Measurements from ENCODE around the gene GRXCR1. TPM values are rescaled to one million over a fixed set of nuclear protein-coding genes. Genes with fewer than 3 reads are reported as not detected.

The GRXCR1 gene
- total and polyA plus RNA-seq, 2 of the 4 experiments (the other 2 are of a cell fraction): not detected

DNA sequence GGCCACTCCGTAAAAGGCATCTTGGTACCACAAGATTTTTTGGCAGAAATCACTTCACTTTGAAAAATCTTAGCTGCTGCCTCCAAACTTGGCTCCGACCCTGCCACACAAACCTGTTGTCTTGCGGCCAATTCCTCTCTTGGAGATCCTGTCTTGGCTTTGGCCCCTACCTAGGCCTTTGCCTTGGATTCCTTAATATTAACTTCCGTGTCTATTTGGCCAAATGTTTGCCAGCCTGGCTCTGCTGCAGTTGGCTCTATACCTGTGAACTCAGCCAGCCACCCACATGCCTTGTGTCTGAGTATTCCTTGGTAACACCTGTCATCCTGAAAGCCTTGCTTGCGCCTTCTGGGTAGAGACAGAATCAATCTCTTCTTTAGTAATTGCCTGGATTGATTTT is 12.5 kb downstream of the GRXCR1 start:
- WGBS, 2 experiments (ENCODE audit: extremely low coverage in 2 of 2, insufficient read length in 1 of 2): 56% methylated on average over 2 of the region's 5 CpGs; no CpG with 5 or more reads in 1 of the 2 experiments
- Histone ChIP-seq H4K8ac (ENCODE audit: low read depth in 2 of 2, low read length in 2 of 2) (no peak overlapping the region), H3K4ac (ENCODE audit: low read depth, low read length) (no peak overlapping the region), H3K36me3 (ENCODE audit: control insufficient read depth, insufficient read depth, low read length) (no peaks in the 10 kb centered on the region), H3K18ac (ENCODE audit: low read depth, low read length) (no peak overlapping the region), H2BK20ac (ENCODE audit: low read depth, low read length) (no peak overlapping the region), H3K27me3 (ENCODE audit: control insufficient read depth, insufficient read depth, low read length) (no peaks in the 10 kb centered on the region), H3K4me2 (ENCODE audit: low read depth, low read length) (no peak overlapping the region), H4K5ac (ENCODE audit: low read depth, low read length) (no peak overlapping the region), H2AK5ac (ENCODE audit: low read depth, low read length) (no peak overlapping the region), H4K20me1 (ENCODE audit: insufficient read depth, low read length) (no peaks in the 10 kb centered on the region), H2BK5ac (ENCODE audit: low read depth, low read length, poor library complexity, severe bottlenecking) (no peak overlapping the region), H3K4me3 (ENCODE audit: insufficient read depth, low read depth, low read length) (no peak overlapping the region), H3K9me1 (ENCODE audit: insufficient read depth, low read length) (no peaks in the 10 kb centered on the region), H3K23ac (ENCODE audit: low read depth, low read length) (no peak overlapping the region), H2BK15ac (ENCODE audit: low read depth, low read length) (no peak overlapping the region), H3K56ac (ENCODE audit: extremely low read depth, insufficient read depth, low read length) (no peak overlapping the region), H3K14ac (replicated peaks; ENCODE audit: low read depth, low read length) (no peak overlapping the region), H2AFZ (replicated peaks; ENCODE audit: low read length, poor library complexity) (no peak overlapping the region), H2BK120ac (ENCODE audit: low read depth, low read length) (no peak overlapping the region), H3K9ac (ENCODE audit: low read depth, low read length) (no peak overlapping the region), H3K79me1 (ENCODE audit: low read depth in 1 of 2, low read length in 2 of 2) (no peaks in the 10 kb centered on the region), H4K91ac (ENCODE audit: insufficient read depth, low read depth, low read length) (no peak overlapping the region), H3K4me1 (ENCODE audit: control insufficient read depth, insufficient read depth, low read length) (no peaks in the 10 kb centered on the region), H3K27ac (ENCODE audit: insufficient read depth, low read length) (no peak overlapping the region), H3K9me3 (ENCODE audit: control insufficient read depth, insufficient read depth, low read length) (peaks cover 10% of the 10 kb centered on the region), H2AK9ac (replicated peaks; ENCODE audit: low read depth, low read length, poor library complexity) (no peak overlapping the region)
- ATAC-seq (ENCODE audit: low read depth) (no peak), DNase-seq (no peak)
- no peak for TF ChIP-seq MAFK (IDR thresholded peaks at IDR 0.05; ENCODE audit: low read depth, low read length)
- no peak for TF ChIP-seq FOS (IDR thresholded peaks at IDR 0.05; ENCODE audit: low read depth, low read length)
- TF ChIP-seq CHD1 (IDR thresholded peaks at IDR 0.05; ENCODE audit: low read depth, low read length): no peak
- no peak for TF ChIP-seq CEBPB (IDR thresholded peaks at IDR 0.05; ENCODE audit: low read depth, low read length)
- TF ChIP-seq, protein P1, sequence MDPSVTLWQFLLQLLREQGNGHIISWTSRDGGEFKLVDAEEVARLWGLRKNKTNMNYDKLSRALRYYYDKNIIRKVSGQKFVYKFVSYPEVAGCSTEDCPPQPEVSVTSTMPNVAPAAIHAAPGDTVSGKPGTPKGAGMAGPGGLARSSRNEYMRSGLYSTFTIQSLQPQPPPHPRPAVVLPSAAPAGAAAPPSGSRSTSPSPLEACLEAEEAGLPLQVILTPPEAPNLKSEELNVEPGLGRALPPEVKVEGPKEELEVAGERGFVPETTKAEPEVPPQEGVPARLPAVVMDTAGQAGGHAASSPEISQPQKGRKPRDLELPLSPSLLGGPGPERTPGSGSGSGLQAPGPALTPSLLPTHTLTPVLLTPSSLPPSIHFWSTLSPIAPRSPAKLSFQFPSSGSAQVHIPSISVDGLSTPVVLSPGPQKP (IDR thresholded peaks at IDR 0.05; ENCODE audit: borderline replicate concordance, low read depth, low read length): no peak
- TF ChIP-seq NFE2L2 (IDR thresholded peaks at IDR 0.05; ENCODE audit: low read depth, low read length): no peak
- no peak for TF ChIP-seq MXI1 (IDR thresholded peaks at IDR 0.05; ENCODE audit: borderline replicate concordance, low read depth, low read length)
- TF ChIP-seq RAD21 (IDR thresholded peaks at IDR 0.05; ENCODE audit: low read length): no peak
- no peak for TF ChIP-seq SMC3 (IDR thresholded peaks at IDR 0.05; ENCODE audit: low read depth, low read length)
- TF ChIP-seq BHLHE40 (IDR thresholded peaks at IDR 0.05; ENCODE audit: low read depth, low read length): no peak
- TF ChIP-seq, protein P2, sequence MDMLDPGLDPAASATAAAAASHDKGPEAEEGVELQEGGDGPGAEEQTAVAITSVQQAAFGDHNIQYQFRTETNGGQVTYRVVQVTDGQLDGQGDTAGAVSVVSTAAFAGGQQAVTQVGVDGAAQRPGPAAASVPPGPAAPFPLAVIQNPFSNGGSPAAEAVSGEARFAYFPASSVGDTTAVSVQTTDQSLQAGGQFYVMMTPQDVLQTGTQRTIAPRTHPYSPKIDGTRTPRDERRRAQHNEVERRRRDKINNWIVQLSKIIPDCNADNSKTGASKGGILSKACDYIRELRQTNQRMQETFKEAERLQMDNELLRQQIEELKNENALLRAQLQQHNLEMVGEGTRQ (IDR thresholded peaks at IDR 0.05; ENCODE audit: low read depth, low read length): no peak
- POLR2A ChIA-PET (ENCODE audit: unreplicated experiment): no interaction called here
- CTCF ChIA-PET: no interaction called here
- BruUV-seq (replicated peaks): no TSS peak
- in situ Hi-C loops (cut with MboI; ENCODE audit: low sequenced_read_pairs): no loop called here
- intact Hi-C loops (cut with micrococcal nuclease): no loop called here
- dilution Hi-C loops (cut with HindIII; ENCODE audit: low sequenced_read_pairs, unreplicated experiment): no loop called here

All from IMR-90 (cell line).